ENCODE data around the gene ACTN4.

DNA sequence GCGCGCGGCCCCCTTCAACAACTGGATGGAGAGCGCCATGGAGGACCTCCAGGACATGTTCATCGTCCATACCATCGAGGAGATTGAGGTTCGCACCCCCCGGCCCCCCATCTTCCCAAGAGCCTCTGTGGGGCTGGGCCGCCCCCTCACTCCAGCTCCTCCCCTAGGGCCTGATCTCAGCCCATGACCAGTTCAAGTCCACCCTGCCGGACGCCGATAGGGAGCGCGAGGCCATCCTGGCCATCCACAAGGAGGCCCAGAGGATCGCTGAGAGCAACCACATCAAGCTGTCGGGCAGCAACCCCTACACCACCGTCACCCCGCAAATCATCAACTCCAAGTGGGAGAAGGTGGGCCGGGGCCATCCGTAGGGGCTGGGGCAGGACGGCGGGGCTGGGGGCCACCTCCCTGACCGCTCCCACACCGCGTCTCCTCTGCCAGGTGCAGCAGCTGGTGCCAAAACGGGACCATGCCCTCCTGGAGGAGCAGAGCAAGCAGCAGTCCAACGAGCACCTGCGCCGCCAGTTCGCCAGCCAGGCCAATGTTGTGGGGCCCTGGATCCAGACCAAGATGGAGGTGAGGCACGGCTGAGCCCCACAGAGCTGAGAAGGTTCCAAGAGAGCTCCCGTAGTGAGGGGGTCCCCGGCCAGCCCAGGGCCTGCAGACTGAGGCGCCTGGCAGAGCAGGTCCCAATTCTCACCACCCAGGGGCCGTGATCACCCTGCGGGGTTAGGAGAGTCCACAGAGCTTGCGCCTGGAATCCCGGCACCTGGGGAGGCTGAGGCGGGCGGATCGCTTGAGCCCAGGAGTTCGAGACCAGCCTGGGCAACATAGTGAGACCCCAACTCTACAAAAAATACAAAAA lies 76.8 kb downstream of the ACTN4 start:
- TF ChIP-seq POLR2A (IDR thresholded peaks at IDR 0.05) (no peak), EP300 (IDR thresholded peaks at IDR 0.05) (no peak)
- TF ChIP-seq, protein P1, sequence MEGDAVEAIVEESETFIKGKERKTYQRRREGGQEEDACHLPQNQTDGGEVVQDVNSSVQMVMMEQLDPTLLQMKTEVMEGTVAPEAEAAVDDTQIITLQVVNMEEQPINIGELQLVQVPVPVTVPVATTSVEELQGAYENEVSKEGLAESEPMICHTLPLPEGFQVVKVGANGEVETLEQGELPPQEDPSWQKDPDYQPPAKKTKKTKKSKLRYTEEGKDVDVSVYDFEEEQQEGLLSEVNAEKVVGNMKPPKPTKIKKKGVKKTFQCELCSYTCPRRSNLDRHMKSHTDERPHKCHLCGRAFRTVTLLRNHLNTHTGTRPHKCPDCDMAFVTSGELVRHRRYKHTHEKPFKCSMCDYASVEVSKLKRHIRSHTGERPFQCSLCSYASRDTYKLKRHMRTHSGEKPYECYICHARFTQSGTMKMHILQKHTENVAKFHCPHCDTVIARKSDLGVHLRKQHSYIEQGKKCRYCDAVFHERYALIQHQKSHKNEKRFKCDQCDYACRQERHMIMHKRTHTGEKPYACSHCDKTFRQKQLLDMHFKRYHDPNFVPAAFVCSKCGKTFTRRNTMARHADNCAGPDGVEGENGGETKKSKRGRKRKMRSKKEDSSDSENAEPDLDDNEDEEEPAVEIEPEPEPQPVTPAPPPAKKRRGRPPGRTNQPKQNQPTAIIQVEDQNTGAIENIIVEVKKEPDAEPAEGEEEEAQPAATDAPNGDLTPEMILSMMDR (IDR thresholded peaks at IDR 0.05): no peak
